GM18873 (cell line): ENCODE measurements around the gene CRTC1.
"Not testable (repeated sequence)": the region's sequence is repeated elsewhere in the genome, so short reads cannot be mapped to it uniquely, and the experiment has no call there.

Source experiments
- ATAC-seq: cut with Tn5 transposase; IDR thresholded peaks from one replicate; pipeline ENCODE4 v1.9.1; 2021; ENCODE audit warnings: mild to moderate bottlenecking, moderate library complexity, moderate number of reproducible peaks; ENCODE audit not compliant: unreplicated experiment, low FRiP score

CRTC1 gene

GRCh38 chr19:18793144-18794028 is 109.9 kb downstream of the CRTC1 start:
- ATAC-seq: no peak

- ATAC-seq: no peak
Observed at GRCh38 chr19:18794029-18794313, 110.5 kb downstream of the CRTC1 start.

- ATAC-seq: no peak
Observed at GRCh38 chr19:18794692-18795091, 111.2 kb downstream of the CRTC1 start.

DNA sequence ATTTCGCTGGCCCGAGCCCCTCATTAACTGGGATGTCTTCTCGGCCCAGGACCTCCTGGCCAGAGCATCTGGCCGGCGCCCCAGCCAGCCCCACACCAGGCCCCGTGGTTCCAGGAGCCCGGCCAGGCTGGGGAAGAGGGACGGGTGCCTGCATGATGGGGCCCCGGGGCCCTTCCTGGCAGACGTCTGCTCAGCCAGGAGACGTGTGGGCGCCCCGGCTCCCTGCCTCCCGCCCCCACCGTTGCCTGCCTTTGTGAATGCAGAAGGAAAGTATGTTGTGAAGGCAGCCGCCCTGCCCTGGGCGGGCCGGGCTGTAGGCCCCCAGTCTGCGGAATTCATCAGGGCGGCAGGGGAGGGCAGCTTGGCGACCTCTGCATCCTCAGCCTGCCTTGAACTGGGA is 112.1 kb downstream of the CRTC1 start:
- no peak for ATAC-seq

- no peak for ATAC-seq
Observed at GRCh38 chr19:18796239-18796638, 112.8 kb downstream of the CRTC1 start.

DNA sequence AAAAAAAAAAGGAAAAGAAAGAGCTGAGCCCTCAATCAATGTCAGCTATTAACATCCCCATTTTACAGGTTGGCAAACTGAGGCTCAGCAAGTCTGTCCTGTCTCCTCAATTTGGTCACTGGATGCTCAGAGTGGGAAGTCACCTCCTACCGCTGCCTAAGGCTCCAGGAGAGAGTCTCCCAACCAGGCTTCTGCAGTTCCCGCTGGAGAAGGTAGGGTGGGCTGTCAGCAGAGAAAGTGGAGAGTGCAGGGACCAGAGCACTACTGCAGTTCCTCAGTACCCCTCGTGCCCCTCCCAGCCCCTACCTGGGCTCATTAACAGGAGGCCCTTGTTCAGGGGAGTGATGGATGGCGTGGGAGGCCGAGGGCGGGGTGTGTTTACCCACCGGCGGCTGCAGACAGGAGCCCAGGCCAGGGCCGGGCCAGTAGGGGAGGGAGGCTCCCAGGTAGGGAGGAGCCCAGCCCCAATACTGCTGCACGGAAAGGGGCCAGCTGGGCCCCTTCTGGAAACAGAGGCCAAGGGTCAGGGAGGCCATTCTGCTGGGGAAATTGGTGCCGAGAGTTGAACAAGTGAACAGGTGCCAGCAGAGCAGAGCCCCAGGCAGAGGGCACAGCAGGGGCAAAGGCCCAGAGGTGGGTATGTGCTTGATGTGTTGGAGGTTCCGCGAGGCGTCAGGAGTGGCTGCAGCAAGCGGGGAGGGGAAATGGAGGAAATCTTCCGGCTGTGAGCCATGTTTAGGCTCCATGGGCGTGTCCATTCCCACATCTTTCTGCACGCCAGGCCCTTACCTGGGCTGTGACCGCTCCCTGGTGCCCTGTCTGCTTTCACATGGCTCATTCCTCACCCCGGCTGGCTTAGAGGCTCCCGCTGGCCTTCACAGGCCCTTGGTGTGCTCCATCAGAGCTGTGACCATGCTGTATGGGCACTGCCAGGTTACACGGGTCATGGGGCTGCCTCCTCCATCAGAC is 115.2 kb downstream of the CRTC1 start:
- ATAC-seq: no peak

DNA sequence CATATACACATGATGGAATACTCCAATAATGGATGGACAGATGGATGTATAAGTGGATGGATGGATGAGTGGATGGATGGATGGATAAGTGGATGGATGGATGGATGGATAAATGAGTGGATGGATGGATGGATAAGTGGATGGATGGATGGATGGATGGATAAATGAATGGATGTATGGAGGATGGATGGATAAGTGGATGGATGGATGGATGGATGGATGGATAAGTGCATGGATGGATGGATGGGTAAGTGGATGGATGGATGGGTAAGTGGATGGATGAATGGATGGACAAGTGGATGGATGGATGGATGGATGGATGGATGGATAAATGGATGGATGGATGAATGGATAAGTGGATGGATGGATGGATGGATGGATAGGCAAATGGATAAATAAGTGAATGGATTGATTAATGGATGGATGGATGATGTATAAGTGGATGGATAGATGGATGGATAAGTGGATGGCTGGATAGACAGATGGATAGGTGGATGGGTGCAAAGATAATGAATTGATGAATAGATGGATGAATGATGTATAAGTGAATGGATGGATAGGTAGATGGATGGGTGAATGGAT is 116.0 kb downstream of the CRTC1 start:
- ATAC-seq: no peak

DNA sequence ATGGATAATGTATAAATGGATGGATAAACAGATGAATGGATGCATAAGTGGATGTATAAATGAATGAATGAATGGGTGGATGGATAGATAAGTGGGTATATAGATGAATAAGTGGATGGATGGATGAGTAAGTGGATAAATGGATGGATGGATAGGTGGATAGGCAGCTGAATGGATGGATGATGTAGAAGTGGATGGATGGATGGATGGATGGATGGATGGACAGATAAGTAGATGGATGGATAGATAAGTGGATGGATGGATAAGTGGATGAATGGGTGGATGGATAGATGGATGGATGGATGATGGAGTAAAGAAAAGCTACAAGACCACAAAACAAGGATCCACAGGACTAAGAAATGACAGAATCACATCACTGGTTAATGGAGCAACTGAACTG is 116.6 kb downstream of the CRTC1 start:
- ATAC-seq: no peak

DNA sequence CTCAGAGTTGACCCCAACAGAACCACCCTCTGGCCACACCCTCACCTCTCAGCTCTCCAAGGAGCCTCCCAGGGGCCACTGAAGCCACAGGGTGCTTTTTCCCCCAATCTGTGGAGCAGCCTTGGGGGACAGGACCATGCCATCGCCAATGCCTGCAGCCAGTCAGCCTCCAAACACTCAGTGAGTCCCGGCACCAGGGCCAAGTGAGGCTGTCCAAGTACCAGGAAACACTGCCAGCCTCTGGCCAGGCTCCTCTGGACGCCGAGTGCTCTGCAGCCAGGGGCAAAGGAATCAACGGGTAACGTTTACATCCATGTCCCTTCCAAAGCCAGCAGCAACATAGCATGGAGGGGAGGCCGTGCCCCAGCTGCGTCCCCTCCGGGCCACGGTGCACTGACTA is 117.2 kb downstream of the CRTC1 start:
- ATAC-seq: no peak

DNA sequence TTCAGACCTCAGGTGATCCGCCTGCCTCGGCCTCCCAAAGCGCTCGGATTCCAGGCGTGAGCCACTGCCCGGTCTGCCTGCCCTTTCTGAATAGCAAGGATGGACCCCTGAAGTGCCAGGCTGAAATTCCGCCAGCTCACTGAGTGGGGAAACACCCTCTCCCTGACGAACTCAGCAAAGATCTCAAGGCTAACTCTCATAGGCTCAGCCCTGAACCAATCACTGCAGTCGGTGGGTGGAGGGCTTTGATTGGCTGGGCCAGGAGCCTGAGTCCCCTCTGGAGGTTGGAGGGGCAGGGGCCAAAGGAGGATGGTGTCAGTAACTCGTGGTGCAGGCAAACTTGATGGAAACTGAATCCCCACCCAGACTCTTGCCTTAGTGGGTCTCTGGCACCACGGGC is 118.9 kb downstream of the CRTC1 start:
- ATAC-seq: no peak

DNA sequence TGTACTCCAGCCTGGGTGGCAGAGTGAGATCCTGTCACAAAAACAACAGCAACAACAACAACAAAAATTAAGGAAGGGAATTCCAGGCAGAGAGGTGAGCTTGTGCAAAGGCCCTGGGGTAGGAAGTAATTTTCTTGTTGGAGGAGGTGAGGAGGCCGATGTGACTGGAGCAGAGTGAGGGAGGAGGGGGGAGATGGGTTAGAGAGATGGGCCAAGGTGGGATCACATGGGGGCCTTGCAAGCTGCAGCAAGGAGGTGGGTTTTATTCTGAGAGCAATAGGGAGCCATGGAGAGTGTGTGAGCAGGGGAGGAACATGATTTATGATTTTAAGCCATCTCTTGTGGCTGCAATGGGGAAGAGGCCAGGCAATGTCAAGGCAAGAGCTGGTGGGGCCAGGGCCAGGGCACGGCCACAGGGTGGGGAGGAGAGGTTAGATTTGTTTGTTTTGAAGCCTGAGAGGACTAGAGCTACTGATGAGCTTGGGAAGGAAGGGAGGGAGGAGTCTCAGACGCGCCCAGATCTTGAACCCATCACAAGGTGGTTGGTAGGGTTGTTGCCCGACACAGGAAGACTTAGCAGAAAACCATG is 120.2 kb downstream of the CRTC1 start:
- ATAC-seq: no peak

DNA sequence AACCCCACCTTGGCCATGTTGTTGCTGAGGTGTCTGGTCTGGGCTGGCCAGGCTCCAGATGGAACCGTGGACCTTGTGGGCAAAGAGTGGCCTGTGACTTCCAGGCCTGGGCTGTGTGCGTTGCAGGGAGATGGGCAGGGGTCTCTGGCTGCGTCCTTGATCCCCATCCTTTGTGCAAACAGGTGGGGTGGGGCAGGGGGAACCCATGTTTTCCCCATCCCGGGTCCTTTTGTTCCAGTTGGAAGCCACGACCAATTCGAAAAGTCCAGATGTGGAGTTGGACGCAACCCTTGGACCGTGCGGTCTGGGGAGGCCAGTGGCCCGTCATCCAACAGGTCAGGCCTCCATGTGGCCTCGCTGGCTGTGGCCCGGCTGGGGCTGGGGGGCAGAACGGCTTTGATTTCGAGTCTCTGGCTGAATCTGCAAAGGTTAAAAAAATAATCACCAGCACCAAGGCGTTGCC is 120.7 kb downstream of the CRTC1 start:
- no peak for ATAC-seq

GRCh38 chr19:18804643-18805042 is 121.2 kb downstream of the CRTC1 start:
- no peak for ATAC-seq

- ATAC-seq: no peak
Observed at GRCh38 chr19:18807861-18808331, 124.4 kb downstream of the CRTC1 start.

- ATAC-seq: no peak
Observed at GRCh38 chr19:18809149-18809868, 125.8 kb downstream of the CRTC1 start.

- not testable (repeated sequence) for ATAC-seq
Observed at GRCh38 chr19:18811638-18812037, 128.2 kb downstream of the CRTC1 start.

GRCh38 chr19:18814063-18814462 is 130.6 kb downstream of the CRTC1 start:
- ATAC-seq: no peak

DNA sequence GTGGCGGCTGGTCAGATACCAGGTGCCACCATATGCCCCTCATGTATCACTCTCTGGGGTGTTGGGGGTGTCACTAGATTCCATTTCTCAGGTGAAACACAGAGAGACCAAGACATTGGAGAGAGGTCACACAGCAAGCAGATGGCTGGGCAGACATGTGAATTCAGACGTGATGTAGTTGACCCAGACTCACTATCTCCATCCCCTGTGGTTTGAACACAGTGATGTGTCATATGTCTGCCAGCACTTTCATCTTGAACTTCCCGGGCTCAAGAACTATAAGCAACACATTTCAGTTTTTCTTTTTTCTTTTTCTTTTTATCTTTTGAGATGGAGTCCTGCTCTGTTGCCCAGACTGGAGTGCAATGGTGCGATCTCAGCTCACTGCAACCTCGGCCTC is 132.2 kb downstream of the CRTC1 start:
- no peak for ATAC-seq

DNA sequence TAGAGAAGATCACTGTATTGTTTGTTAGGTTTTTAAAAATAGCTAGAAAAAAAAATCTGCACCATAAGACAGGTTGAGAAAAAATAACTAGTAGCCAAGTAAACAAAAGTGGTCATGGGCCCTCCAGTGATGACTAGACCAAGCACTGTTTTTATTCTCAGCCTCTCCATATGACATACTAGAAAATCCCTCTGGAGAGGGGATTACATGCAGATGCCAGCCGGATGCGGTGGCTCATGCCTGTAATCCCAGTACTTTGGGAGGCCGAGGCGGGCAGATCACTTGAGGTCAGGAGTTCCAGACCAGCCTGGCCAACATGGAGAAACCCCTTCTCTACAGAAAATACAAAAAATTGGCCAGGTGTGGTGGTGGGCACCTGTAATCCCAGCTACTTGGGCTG is 133.2 kb downstream of the CRTC1 start:
- ATAC-seq: not testable (repeated sequence)

DNA sequence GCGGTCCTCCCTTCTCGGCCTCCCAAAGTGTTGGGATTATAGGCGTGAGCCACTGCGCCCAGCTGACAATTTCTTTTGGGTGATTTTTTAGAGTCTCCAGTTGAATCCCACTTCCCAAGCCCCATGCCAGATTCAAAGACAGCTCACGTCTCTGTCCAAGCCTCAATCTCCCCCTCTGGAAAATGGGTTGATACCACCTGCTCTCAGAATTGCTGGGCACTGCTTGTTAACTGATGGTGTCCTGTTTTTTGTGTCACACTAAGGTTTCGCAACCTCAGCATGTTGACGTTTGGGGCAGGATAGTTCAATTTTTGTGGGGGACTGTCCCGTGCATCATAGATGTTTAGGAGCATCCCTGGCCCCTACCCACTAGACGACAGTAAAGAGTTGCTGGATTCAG is 134.1 kb downstream of the CRTC1 start:
- no peak for ATAC-seq
